Stimulated activated naive CD4-positive, alpha-beta T cell (primary cell): ENCODE results near the gene CDKN2B.

Experiments
- DNase-seq, 6 experiments: peaks; one replicate each; lab custom pipeline; 2025; lab: John Stamatoyannopoulos, UW

Gene CDKN2B

DNA sequence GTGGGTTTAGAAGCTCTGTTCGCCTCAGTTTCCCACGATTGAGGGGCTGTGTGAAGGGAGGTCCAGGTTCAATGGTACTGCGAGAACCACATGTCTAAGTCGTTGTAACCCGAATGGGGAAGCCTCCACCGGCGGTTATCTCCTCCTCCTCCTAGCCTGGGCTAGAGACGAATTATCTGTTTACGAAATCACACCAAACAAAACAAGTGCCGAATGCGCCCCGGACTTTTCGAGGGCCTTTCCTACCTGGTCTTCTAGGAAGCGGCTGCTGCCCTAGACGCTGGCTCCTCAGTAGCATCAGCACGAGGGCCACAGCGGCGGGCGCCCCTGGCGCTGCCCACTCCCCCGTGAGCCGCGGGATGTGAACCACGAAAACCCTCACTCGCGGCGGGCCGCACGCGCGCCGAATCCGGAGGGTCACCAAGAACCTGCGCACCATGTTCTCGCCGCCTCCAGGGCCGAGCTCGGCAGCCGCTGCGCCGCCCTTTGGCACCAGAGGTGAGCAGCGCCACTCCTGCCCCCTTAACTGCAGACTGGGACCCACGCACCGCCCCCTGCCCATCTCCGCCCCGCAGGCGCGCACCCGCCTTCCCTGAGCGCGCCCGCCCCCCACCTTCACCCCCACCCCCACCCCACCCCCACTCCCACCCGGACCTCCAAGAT is 15.1 kb downstream of the CDKN2B start, which contains the start of gene CDKN2A:
CDKN2A (minus strand) TSS at position 500 of the 663 bp plus-strand sequence.
- DNase-seq = peak in 2 of 6 experiments; percentile 22 to 31

- no peak for DNase-seq
Measured at GRCh38 chr9:21993007-21993406, 16.1 kb downstream of the CDKN2B start.

GRCh38 chr9:21991072-21991959 is 17.8 kb downstream of the CDKN2B start:
- DNase-seq = no peak

DNA sequence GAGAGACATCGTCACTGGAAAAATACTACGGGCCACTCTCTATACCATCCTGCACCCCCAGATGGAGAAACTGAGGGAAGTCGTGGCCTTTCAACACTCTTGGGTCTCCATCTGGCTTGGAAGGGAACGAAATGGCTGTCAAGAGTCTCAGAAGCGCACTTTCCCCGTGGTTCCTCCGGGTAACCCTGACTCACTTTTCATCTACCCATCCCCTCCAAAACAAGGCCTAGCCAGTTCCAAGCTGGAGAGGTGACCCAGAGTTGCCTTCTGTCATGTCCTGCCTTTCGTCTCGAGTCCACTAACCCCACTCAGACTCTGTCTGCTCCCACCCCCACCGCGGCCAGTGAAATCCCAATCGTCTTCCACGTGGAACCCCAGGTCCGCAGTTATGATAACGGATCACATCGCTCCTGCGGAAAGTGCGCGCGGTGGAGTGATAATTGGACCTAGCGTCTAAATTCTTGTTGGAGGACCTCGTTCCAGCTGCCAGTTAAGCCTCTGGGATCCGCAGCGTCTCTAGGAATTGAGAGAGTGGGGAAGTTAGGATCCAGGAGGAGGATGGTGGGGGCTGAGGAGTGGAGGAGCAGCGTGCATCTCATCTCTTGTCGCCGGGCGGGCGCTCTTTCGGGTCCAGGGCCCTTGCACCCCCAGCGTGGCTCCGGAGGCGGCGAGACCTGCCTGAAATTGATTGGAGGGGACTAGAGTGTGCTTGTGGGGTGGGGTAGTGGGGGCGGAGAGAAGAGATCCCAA is 19.5 kb downstream of the CDKN2B start:
- no peak for DNase-seq

DNA sequence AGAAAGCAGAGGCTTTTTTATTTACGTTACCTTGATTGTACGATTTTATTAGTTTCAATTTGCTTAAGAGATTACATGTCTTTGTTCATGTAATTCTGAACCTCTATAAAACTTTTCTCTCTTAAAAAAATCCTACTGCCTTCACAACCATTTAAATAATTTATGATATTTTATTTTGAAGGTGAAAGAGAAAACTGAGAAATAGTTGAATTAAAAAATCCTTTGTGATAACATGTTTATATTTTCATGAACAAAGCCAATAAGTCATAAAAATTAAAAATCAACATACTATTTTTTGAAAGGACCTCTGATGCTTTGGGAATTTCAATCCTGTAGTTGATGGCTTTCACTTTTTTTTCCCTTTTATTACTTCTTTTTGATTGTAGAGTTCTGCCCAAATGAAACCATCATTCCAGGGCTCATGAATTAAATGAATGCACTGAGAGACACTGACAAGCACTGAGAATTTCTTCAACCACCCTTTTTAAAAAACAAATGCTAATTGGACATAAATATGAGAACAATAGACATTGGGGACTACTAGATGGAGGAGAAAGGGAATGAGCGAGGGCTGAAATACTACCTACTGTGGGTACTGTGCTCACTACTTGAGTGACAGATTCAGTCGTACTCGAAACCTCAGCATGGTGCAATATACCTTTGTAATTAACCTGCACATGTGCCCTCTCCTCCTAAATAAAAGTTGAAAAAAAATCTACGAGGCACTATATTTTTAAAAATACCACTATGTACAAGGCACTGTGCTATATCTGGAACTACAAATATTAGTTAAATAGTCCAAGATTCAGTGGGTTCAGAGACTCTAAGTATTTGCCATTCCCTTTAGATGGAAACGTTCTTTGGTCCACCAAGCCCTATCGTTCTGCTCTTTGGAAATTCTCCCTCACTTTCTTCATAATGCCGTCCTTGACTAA is 20.8 kb downstream of the CDKN2B start:
- no peak for DNase-seq

- DNase-seq = no peak
Measured at GRCh38 chr9:21985964-21986667, 23.0 kb downstream of the CDKN2B start.

GRCh38 chr9:21984101-21984500 is 25.0 kb downstream of the CDKN2B start:
- DNase-seq = no peak

DNA sequence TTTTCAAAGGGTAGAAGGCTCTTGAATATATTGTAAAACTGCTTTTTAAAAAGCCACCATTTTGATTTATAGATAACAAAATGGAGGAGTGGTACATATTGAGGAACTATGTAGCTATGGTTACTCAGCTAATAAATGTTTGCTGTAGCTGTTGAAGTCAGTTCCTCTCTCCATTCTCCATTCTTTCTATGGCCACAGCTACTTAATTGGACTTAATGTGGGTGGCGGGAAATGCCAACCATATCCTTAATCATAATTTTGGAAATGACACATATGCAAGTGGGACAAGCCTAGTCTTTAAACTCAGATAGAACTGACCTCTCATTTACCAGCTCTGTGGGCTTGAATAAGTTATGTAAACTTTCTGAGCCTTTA is 25.6 kb downstream of the CDKN2B start:
- no peak for DNase-seq

GRCh38 chr9:21982861-21983560 is 26.1 kb downstream of the CDKN2B start:
- DNase-seq = no peak

- DNase-seq = no peak
Measured at GRCh38 chr9:21982391-21982790, 26.7 kb downstream of the CDKN2B start.

DNA sequence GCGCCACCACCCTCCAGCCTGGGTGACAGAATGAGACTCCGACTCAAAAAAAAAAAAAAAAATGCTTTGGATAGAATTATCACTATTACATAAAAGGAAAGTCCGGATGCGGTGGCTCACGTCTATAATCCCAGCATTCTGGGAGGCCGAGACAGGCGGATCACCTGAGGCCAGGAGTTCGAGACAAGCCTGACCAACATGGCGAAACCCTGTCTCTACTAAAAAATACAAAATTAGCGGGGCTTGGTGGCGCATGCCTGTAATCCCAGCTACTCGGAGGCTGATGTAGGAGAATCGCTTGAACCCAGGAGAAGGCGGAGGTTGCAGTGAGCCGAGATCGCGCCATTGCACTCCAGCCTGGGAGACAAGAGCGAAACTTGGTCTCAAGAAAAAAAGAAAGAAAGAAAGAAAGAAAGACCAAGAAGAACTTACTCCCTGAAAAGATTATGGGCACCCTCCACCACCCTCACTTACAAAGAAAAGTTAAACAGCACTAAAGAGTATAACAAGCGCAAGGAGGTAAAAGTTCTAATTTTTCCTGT is 32.7 kb downstream of the CDKN2B start:
- DNase-seq = no peak

GRCh38 chr9:21974722-21975409 is 34.2 kb downstream of the CDKN2B start:
- DNase-seq = peak in 4 of 6 experiments; percentile 18 to 39 (median 38)

DNA sequence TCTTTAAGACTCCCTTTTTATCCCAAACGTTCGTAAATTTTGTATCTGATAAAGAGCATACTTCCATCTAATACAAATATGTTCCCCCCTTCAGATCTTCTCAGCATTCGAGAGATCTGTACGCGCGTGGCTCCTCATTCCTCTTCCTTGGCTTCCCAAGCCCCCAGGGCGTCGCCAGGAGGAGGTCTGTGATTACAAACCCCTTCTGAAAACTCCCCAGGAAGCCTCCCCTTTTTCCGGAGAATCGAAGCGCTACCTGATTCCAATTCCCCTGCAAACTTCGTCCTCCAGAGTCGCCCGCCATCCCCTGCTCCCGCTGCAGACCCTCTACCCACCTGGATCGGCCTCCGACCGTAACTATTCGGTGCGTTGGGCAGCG is 34.8 kb downstream of the CDKN2B start:
- peak in 1 of 6 experiments; percentile 38 for DNase-seq

- DNase-seq = no peak
Measured at GRCh38 chr9:21972361-21972760, 36.7 kb downstream of the CDKN2B start.

DNA sequence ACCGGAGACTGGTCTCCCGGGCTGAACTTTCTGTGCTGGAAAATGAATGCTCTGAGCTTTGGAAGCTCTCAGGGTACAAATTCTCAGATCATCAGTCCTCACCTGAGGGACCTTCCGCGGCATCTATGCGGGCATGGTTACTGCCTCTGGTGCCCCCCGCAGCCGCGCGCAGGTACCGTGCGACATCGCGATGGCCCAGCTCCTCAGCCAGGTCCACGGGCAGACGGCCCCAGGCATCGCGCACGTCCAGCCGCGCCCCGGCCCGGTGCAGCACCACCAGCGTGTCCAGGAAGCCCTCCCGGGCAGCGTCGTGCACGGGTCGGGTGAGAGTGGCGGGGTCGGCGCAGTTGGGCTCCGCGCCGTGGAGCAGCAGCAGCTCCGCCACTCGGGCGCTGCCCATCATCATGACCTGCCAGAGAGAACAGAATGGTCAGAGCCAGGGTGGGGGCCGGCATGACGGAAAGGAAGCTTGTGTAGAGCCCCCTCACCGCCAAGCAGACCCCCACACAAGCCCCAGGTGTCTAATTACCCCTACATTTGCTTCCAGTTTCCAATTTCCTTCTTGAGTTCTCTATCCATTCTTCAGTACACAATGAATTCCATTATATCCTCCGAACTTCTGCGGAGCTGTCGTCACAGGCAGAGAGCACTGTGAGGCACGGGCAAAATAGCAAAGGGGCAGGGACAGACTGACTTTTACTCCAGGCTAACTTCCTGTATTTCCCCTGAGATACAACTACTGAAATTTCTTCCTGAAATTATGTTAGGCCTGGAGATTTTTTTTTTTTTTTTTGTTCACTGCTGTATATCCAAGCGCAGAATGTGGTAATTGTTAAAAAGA is 38.1 kb downstream of the CDKN2B start:
- DNase-seq = no peak

GRCh38 chr9:21969951-21970799 is 38.9 kb downstream of the CDKN2B start:
- peak in 1 of 6 experiments; percentile 10 for DNase-seq
